NCI-H187 (cell line): ENCODE data around the gene RAPGEF3.

Experiments used
- DNase-seq, 2 experiments: peaks; one replicate each; lab custom pipeline; 2025; lab: John Stamatoyannopoulos, UW

Gene RAPGEF3

DNA sequence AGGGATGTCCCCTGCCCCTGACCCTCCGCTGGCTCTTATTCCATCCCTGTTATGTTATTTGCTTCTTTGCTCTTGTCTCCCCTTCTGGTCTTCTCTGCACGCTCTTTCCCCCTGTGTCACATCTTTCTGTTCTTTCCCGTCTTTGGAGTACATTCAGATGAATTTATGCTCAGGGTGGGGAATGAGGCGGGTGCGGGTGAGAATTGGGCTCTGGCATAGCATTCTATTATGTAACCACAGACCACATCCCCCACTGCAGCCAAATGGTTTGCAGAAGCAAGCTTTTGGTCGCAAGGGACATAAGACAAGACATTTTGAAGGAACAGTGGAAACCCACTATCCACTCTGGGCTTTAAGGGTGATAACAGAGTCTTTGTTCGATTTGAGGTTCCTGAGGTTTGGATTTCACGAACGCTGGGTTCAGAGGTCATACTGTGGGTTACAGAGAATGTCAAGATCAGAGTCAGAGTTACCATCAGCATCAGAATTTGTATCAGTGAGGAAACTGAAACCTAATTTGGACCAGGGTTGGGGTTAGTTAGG lies 37.2 kb downstream of the RAPGEF3 start:
- DNase-seq: no peak

GRCh38 chr12:47718531-47718930 lies 40.1 kb downstream of the RAPGEF3 start:
- DNase-seq: no peak

DNA sequence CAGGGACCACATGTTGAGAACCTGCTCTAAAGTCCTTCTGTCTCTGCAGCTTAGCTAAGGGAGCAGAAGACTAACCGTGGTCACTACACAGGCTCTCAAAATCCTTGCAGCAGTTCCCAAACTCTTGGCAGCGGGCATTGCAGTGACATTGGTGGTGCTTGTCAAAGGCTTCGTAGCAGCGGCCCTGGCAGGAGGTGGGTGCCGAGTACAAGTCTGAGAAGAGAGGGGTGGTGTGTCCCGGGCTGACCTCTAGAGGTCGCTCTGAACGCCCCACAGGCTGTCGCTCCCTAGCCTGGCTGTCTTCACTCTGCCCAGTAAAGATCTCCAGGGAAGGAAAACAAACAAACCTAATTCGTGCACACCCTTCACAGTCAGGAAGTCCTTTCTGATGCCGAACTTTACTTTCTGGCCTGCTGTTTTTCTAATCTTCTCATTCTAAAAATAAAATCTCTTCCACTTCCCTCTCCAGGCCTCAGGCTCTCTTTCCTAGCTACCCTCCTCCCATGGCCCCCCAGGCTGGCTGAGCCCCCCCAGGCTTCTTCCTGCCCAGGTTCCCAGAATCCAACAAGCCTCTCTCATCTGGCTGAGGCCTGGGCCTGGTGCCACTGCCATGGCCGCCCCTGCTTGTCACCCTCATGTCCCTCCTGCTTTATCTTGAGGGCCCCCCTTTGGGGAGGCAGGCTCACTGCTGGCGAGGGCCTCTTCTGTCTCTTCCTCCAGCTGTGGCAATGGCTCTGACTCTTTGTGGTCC lies 41.1 kb downstream of the RAPGEF3 start:
- DNase-seq: no peak

DNA sequence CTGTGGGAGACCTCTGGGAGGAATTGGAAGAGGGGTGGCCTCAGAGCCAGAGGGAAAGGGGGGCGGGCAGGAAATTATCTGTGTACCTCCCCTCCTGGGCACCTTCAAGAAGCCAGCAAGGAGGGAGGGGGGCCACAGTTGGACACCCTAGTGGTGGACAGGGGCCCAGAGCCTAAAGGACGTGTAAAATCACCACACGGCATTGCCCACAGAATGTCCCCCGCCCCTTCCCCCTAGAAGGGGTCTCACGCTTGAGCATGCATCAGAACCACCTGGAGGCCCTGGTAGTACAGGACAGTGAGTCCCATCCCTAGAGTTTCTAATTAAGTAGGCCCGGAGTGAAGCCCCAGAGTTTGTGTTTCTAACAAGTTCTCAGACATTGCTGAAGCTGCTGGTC lies 41.6 kb downstream of the RAPGEF3 start:
- no peak for DNase-seq

DNA sequence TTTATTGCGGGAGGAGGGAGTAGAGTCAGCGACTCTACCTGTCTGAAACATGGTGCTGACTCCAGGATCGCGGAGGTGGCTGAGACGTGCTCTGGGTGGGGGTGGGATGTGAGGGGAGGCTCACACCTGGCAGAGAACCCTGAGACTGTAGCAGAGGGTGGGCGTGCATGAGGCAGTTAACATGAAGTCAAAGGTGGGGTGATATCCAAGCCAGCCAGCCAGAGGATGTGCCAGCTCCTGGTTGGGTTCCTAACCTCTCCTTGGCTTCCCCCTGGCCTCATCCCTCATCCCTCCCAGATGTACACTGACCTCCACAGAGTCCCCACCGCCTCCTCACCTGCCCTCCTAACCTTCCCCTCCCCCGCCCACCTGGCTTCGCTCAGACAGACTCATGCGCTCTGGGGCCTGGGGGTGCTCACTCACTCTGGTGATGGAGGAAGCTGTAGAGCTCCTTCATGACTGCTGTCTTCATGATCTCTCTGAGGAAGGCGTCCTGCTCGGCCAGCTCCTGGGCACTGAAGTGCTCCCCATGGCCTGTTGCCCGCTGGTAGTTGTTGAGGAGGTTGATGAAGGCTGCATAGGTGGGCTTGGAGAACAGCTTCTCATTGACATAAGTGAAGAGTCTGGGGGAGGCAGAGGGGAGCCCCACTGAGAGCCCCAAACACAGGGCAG lies 42.7 kb downstream of the RAPGEF3 start:
- DNase-seq: no peak

DNA sequence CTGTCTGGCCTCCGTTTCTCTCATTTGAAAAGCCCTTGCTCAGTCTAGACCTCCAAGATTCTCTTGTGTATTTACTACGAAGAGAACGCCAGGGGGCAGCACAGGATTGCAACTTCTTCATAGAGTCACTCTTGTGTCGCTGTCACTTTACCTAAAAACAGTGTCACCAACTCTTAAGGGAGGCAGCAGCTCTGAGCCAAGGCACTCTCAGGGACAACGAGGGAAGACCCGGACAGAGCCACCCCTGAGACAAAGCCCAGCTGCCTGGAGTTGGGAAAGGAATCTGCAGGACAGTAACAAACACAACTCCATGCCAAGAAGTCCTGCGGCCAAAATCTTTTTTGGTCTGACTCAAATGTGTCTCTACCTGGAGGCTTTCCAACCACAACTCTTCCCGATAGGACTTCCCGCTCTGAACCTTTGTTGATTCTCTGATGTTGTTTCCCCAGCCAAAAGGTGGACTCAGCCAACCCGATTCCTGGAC lies 43.2 kb downstream of the RAPGEF3 start:
- peak; percentile 33 to 70 for DNase-seq

- no peak for DNase-seq
These were observed 43.8 kb downstream of the RAPGEF3 start for GRCh38 chr12:47714826-47715386.

- no peak for DNase-seq
These were observed 46.5 kb downstream of the RAPGEF3 start for GRCh38 chr12:47712171-47712570.

DNA sequence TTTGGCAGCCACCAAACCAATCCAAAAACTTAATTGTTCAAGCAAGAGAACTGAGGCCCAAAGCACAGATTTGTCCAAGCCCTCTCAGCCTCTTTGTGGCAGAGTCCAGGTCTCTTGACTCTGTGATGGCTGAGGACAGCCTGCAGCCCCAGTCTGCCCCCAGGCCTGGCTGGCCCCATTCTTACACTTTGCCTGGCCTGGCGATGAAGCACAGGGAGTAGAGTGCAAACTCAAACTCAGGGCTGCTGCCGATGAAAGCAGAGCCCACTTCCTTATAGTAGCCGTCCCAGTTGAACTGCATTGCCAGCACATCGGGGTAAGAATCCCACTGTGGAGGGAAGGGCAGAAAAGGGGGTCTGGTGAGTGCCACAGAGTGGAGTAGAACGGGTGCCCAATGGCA lies 47.2 kb downstream of the RAPGEF3 start:
- no peak for DNase-seq

- DNase-seq: no peak
These were observed 48.4 kb downstream of the RAPGEF3 start for GRCh38 chr12:47710278-47710677.

- DNase-seq: no peak
These were observed 49.0 kb downstream of the RAPGEF3 start for GRCh38 chr12:47709671-47710070.

DNA sequence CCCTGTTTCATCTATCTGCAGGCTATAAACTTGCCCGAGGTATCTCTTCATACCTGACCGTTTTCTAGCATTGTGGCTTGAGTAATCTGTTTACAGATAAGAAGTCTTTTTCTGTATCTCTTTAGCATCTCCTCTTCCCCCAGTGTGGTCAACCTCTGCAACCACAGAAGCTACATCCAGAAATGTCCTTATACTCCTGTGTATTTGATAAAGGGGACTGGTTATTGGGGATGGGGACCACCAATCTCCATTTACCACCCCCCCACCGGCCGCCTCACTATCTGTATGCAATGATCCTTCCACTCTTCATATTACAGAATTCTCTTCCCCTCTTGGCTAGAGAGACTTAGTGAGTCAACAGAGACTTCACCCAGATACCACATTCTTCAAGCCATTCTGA lies 49.4 kb downstream of the RAPGEF3 start:
- DNase-seq: no peak

DNA sequence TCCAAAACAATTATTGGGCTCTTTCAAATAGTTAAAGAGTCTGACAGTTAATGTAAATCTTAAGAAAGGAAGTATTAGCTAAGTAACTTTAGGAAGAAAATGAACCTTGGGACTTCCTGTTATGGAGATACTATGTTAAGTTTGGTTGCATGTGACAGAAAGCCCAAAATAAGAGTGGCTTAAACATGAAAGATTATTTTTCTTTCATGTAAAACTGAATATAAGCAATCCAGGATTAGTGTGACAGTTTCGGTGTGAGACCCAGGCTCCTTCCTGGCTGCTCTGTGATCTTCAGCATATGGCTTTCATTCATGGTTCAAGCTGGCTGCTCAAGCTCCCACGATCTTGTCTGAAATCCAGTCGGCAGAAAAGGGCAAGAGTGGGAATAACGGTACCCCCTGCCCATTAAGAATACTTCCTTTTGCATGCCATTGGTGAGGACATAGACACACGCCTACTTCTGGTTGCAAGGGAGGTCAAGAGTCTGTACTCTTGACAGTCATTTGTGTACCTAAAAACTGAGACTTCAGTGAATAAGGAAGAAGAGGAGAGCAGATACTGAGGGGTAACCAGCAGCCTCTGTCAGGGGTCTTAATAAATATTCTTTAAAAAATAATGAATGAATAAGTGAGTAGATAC lies 50.7 kb downstream of the RAPGEF3 start:
- no peak for DNase-seq

DNA sequence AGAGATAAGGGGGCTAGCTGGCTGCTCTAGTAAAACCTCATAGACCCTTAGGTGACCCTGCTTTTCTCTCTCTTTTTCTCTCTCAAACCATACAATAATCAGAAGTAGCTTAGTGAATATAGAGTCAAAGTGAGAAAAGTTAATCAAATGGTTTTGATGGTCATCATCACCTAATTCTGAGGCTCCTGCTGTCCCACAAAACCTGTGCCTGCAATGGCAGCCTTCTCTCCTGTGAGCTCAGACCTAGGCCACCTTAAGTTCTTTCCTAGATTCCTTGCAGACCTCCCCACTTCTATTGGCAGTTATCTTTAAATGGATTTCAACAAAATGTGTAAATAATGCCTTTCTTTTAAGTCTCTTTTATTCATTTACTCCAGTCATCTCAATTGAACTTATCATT lies 51.3 kb downstream of the RAPGEF3 start:
- no peak for DNase-seq

DNA sequence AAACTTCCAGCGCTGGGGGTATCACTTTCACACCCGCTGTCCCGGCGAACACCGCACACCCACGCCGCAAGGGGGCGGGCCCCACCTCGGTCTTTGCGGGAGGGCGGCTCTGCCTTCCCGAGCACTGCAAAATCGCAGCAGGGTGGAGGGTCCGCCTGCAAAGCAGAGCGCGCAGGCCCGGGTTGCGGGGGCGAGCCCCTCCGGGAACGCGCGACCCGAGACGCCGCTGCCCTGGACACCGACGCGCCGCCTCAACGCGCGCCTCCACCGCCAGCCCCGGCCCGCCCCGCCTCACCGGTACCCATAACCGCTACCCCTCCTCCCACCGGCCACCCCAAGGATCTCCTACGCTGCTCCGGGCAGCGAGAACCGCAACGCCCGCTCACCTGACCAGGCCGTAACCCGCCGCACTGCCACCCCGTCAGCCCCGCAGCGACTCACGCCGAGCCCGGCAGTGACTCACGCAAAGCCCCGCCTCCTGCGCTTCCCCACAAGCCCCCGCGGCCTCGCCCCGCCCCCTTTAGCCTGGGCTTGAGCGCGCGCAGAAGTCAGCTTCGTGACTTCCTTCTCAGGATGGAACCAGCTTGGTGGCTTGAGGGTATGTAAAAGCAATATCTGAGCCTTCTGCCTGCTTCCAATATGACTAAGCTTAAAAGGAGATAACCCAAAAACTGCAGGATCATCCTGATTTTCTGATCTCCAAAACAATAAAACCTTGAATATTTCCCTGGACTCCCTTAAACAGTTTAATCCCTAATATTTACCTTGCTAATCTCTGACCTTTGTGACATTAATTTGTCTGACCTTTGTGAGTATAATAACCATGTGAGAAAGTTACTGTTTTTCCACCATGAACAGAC lies 52.9 kb downstream of the RAPGEF3 start, which contains the start of gene RPAP3:
RPAP3 (minus strand) TSS at position 465 of the 860 bp plus-strand sequence. CDS start 3,190 bp downstream, outside the sequence.
- peak; percentile 81 to 98 for DNase-seq

- DNase-seq: no peak
These were observed 53.5 kb downstream of the RAPGEF3 start for GRCh38 chr12:47705229-47705565.

DNA sequence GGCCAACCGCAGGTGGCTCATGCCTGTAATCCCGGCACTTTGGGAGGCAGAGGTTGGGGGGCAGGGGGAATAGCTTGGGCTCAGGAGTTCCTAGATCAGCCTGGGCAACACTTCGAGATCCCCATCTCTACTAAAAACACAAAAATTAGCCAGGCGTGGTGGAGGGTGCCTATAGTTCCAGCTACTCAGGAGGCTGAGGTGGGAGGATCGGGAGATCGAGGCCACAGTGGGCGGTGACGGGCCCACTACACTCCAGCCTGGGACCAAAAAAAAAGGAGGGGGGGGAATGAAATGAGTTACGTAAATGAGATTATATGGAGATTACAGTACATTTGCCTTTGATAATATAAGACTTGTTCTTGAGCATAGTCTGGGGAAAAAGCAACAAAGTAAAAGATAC lies 54.0 kb downstream of the RAPGEF3 start:
- no peak for DNase-seq

DNA sequence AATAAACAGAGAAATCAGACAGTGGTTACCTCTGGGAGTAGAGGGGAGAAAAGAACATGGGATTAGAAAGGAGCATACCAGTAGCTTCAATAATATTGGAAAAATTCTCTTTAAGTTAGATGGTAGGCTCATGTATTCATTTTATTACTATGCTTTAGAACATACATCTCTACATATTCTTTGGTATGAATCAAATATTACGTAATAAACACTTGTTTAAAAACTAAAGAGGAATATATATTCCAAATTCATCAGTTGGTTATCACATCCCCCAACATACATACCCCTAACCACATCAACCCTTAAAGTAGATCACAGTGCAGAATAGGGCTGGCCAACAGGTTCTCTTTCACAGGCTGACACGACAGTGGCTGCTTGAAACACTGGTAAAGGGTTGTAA lies 58.4 kb downstream of the RAPGEF3 start:
- DNase-seq: no peak

DNA sequence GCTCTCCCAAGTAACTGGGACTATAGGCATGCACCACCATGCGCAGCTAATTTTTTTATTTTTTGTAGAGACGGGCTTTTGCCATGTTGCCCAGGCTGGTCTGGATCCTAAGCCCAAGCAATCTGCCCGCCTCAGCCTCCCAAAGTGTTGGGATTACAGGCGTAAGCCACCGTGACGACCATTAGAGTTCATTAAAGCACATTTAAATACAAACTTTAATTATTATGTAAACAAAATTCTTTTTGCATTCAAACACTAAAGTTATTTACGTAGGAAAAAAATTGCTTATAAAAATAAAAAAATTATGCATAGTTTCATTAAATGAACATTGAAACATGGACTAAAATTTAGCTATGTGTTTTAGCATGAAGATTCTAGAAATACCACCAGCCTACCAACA lies 60.0 kb downstream of the RAPGEF3 start:
- DNase-seq: no peak

GRCh38 chr12:47698055-47698454 lies 60.6 kb downstream of the RAPGEF3 start:
- no peak for DNase-seq

- DNase-seq: no peak
These were observed 69.5 kb downstream of the RAPGEF3 start for GRCh38 chr12:47689215-47689614.
